ENCODE data around the gene ARID1B. TPM values are rescaled to one million over a fixed set of nuclear protein-coding genes. Genes with fewer than 3 reads are reported as not detected.
A peak's percentile ranks its signal among the peaks of the same experiment; 100 is the strongest.

The ARID1B gene
- total and polyA plus RNA-seq, 7 experiments from 2014 or later, result 17.5 to 164 (median 139) TPM

DNA sequence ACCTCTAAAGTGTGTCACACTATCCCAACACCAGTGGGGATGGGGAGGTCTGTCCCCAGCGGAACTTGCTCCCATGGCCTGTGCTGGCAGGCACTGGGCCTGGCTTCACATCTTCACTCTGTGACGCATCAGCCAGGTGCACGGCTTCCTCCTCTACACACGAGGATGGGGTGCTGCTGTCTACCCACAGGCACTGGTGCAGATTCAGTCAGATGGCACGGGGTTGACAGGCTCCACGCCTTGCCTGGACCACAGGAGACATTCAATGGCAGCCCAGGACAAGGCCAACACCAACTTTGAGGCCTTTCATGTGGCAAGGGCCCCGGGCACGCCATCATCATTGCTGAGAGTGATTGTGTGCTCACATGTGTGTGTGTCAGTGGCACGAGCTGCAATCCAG, 453.7 kb downstream of the ARID1B start:
- CTCF ChIA-PET, result interaction anchor here (1.3 kb wide), 1 partner anchor 43 kb away, joined by 4 read pairs; no protein-coding TSS in a partner anchor
- H3K4me3 ChIP-seq (ENCODE audit: low read length), result no peak overlapping the region
- intact Hi-C loops (cut with micrococcal nuclease), result no loop called here
- no peaks in the 10 kb centered on the region for H3K9me3 ChIP-seq (ENCODE audit: control insufficient read depth in 2 of 3, low read length in 3 of 3)
- peaks cover 15 to 34% of the 10 kb centered on the region in 2 donors for H3K4me1 ChIP-seq (ENCODE audit: control insufficient read depth in 2 of 2, insufficient read depth in 2 of 2, low read length in 2 of 2)
- H3K27me3 ChIP-seq (ENCODE audit: control insufficient read depth in 2 of 2, insufficient read depth in 2 of 2, low read length in 2 of 2), result no peaks in the 10 kb centered on the region
- peaks cover 0 to 4% (median 0%) of the 10 kb centered on the region in 5 donors for H3K36me3 Mint-ChIP-seq
- no peak for ATAC-seq
- POLR2A ChIA-PET, result interaction anchor here (1.9 kb wide), 1 partner anchor 43 kb away, joined by 8 read pairs; no protein-coding TSS in a partner anchor
- H3K27ac ChIP-seq (ENCODE audit: low read depth, low read length), result no peak overlapping the region
- H3K4me3 Mint-ChIP-seq, result no peak overlapping the region
- no peaks in the 10 kb centered on the region for H3K36me3 ChIP-seq (ENCODE audit: control insufficient read depth in 2 of 3, insufficient read depth in 3 of 3, low read length in 3 of 3)
- no peak for DNase-seq
- H3K9me3 Mint-ChIP-seq, result peaks cover 0 to 2% (median 0%) of the 10 kb centered on the region in 11 donors
- peaks cover 32 to 61% (median 48%) of the 10 kb centered on the region in 7 donors for H3K4me1 Mint-ChIP-seq
- H3K27me3 Mint-ChIP-seq, result peaks cover 11 to 30% (median 25%) of the 10 kb centered on the region in 5 donors
- peak overlapping the region in 2 of 9 donors; percentile 8 to 45 for H3K27ac Mint-ChIP-seq

DNA sequence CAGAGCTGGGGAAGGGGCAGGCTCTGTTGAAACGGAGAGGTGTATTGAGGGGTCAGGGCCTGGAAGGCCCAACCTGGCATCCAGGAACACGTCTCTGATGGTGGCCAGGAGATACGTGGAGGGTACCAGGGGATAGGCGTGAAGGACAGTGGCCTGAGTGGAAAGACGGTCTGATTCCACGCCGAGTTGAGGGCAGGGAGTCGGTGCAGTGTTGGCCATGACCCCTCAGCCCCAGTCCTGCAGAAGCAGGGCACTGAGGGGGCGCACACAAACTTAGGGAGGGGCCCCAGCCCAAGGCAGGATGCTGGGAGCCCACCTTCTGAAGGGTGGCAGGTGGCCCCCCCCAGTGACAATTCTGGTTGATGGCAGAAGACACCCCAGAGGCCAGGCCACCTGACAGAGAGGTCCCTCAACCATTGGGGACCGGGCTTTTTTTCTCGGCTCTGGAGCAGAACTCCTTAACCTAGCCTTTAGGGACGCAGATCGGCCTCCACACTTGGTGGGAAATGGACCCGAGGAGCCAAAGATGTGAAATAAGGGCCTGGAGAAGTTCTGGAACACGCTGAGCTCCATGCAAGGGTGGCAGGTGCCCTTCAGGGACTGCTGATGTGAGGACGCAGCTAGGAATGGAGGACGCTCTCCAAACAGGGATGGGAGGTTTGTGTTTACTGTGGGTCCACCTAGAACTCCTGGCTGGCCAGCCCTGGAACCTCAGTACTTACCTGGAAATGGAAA, 455.1 kb downstream of the ARID1B start:
- DNase-seq (no peak), ATAC-seq (no peak)
- peaks cover 0 to 4% (median 0%) of the 10 kb centered on the region in 5 donors for H3K36me3 Mint-ChIP-seq
- POLR2A ChIA-PET, result interaction anchor here (1.1 to 1.9 kb wide), 2 partner anchors 42 kb away, joined by 3 to 8 read pairs; no protein-coding TSS in a partner anchor
- CTCF ChIA-PET, result no interaction called here
- peak overlapping the region in 1 of 9 donors; percentile 43 for H3K27ac Mint-ChIP-seq
- H3K4me3 Mint-ChIP-seq, result no peak overlapping the region
- intact Hi-C loops (cut with micrococcal nuclease), result no loop called here
- Histone ChIP-seq H3K4me3 (ENCODE audit: low read length) (no peak overlapping the region), H3K4me1 (ENCODE audit: control insufficient read depth in 2 of 2, insufficient read depth in 2 of 2, low read length in 2 of 2) (peaks cover 8 to 22% of the 10 kb centered on the region in 2 donors), H3K9me3 (ENCODE audit: control insufficient read depth in 2 of 3, low read length in 3 of 3) (no peaks in the 10 kb centered on the region), H3K27ac (ENCODE audit: low read depth, low read length) (no peak overlapping the region), H3K27me3 (ENCODE audit: control insufficient read depth in 2 of 2, insufficient read depth in 2 of 2, low read length in 2 of 2) (no peaks in the 10 kb centered on the region), H3K36me3 (ENCODE audit: control insufficient read depth in 2 of 3, insufficient read depth in 3 of 3, low read length in 3 of 3) (no peaks in the 10 kb centered on the region)
- peaks cover 24 to 53% (median 42%) of the 10 kb centered on the region in 7 donors for H3K4me1 Mint-ChIP-seq
- peaks cover 11 to 35% (median 30%) of the 10 kb centered on the region in 5 donors for H3K27me3 Mint-ChIP-seq
- peaks cover 0 to 2% (median 0%) of the 10 kb centered on the region in 11 donors for H3K9me3 Mint-ChIP-seq

DNA sequence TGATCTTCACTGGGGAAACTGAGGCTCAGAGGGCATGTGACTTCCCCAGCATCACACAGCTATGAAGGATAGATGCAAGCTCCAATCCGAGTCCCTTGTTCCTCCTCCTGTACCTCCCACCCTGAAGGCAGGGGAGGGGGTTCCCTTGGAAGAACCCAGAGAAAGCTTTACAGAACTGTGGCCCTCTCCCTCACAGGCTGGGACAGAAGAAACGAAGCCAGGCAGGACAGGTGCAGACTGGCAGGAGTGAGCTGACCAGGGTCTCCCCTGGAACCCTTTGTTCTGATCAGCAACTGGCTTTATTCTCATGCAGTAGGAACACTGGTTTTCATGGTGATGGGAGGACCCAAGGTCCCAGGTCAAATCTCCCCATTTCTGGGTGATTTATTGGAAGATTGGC, 456.0 kb downstream of the ARID1B start:
- Histone ChIP-seq H3K27ac (ENCODE audit: low read depth, low read length) (no peak overlapping the region), H3K4me3 (ENCODE audit: low read length) (no peak overlapping the region), H3K36me3 (ENCODE audit: control insufficient read depth in 2 of 3, insufficient read depth in 3 of 3, low read length in 3 of 3) (no peaks in the 10 kb centered on the region), H3K9me3 (ENCODE audit: control insufficient read depth in 2 of 3, low read length in 3 of 3) (no peaks in the 10 kb centered on the region), H3K4me1 (ENCODE audit: control insufficient read depth in 2 of 2, insufficient read depth in 2 of 2, low read length in 2 of 2) (peaks cover 0 to 14% of the 10 kb centered on the region in 2 donors), H3K27me3 (ENCODE audit: control insufficient read depth in 2 of 2, insufficient read depth in 2 of 2, low read length in 2 of 2) (no peaks in the 10 kb centered on the region)
- Mint-ChIP-seq H3K4me3 (no peak overlapping the region), H3K27me3 (peaks cover 11 to 40% (median 30%) of the 10 kb centered on the region in 5 donors), H3K4me1 (peaks cover 19 to 47% (median 35%) of the 10 kb centered on the region in 7 donors), H3K27ac (peak overlapping the region in 1 of 9 donors; percentile 12), H3K36me3 (peaks cover 0 to 5% (median 0%) of the 10 kb centered on the region in 5 donors), H3K9me3 (peaks cover 0 to 2% (median 0%) of the 10 kb centered on the region in 11 donors)
- ChIA-PET POLR2A (interaction anchor here (1.1 kb wide), 1 partner anchor 42 kb away, joined by 3 read pairs; no protein-coding TSS in a partner anchor), CTCF (no interaction called here)
- ATAC-seq, result no peak
- intact Hi-C loops (cut with micrococcal nuclease), result no loop called here
- no peak for DNase-seq

DNA sequence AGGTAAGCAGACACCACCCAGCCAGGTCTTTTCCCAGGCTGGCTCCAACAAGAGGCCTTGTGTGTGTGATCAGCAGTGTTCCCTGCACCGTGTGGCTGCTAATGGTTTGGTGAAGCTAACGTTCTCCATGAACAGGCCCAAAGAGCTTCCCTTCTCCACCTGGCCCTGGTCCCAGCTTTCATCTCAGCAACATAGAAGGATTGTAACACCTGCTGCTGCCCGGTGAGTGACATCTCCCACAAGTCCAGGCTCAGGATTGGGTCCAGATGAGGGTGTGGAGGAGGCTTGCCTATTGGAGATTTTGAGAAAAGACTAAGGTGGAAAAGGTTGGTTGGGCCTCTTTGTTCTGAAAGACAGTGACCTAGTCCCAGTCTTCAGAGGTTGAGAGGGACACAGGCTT, 456.5 kb downstream of the ARID1B start:
- peaks cover 19 to 42% (median 31%) of the 10 kb centered on the region in 7 donors for H3K4me1 Mint-ChIP-seq
- H3K4me3 Mint-ChIP-seq, result peak overlapping the region in 7 of 10 donors; percentile 14 to 97 (median 49)
- POLR2A ChIA-PET, result interaction anchor here (1.1 kb wide), 1 partner anchor 41 kb away, joined by 3 read pairs; no protein-coding TSS in a partner anchor
- Histone ChIP-seq H3K27me3 (ENCODE audit: control insufficient read depth in 2 of 2, insufficient read depth in 2 of 2, low read length in 2 of 2) (no peaks in the 10 kb centered on the region), H3K9me3 (ENCODE audit: control insufficient read depth in 2 of 3, low read length in 3 of 3) (no peaks in the 10 kb centered on the region), H3K36me3 (ENCODE audit: control insufficient read depth in 2 of 3, insufficient read depth in 3 of 3, low read length in 3 of 3) (no peaks in the 10 kb centered on the region), H3K4me1 (ENCODE audit: control insufficient read depth in 2 of 2, insufficient read depth in 2 of 2, low read length in 2 of 2) (peaks cover 0 to 9% of the 10 kb centered on the region in 2 donors), H3K27ac (ENCODE audit: low read depth, low read length) (no peak overlapping the region), H3K4me3 (ENCODE audit: low read length) (no peak overlapping the region)
- H3K36me3 Mint-ChIP-seq, result peaks cover 0 to 7% (median 0%) of the 10 kb centered on the region in 5 donors
- intact Hi-C loops (cut with micrococcal nuclease), result no loop called here
- DNase-seq (no peak), ATAC-seq (no peak)
- peaks cover 0 to 5% (median 0%) of the 10 kb centered on the region in 11 donors for H3K9me3 Mint-ChIP-seq
- CTCF ChIA-PET, result no interaction called here
- peaks cover 11 to 43% (median 30%) of the 10 kb centered on the region in 5 donors for H3K27me3 Mint-ChIP-seq
- H3K27ac Mint-ChIP-seq, result peak overlapping the region in 2 of 9 donors; percentile 5 to 22

DNA sequence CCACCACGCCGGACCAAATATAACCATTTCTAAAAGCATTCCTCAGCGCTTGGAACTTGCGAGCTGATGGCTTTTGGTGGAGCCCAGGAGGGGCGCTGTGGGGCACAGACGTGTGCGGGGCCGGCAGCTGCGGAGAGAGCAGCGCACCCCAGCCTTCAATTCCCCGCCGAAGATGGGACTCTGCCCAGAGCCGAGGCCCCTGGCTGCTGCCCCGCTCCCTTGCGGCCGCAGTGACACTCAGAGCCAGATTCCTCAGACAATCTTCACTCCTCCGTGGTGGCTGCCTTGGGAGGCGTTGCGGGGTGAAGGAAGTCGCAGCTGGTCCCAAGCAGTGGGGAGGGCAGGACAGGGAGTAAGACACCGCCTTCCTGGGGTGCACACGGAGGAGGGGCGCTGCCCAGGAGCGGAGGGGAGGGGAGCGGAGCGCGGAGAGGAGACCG, 458.4 kb downstream of the ARID1B start:
- peaks cover 0 to 7% (median 0%) of the 10 kb centered on the region in 5 donors for H3K36me3 Mint-ChIP-seq
- peaks cover 11 to 56% (median 30%) of the 10 kb centered on the region in 5 donors for H3K27me3 Mint-ChIP-seq

DNA sequence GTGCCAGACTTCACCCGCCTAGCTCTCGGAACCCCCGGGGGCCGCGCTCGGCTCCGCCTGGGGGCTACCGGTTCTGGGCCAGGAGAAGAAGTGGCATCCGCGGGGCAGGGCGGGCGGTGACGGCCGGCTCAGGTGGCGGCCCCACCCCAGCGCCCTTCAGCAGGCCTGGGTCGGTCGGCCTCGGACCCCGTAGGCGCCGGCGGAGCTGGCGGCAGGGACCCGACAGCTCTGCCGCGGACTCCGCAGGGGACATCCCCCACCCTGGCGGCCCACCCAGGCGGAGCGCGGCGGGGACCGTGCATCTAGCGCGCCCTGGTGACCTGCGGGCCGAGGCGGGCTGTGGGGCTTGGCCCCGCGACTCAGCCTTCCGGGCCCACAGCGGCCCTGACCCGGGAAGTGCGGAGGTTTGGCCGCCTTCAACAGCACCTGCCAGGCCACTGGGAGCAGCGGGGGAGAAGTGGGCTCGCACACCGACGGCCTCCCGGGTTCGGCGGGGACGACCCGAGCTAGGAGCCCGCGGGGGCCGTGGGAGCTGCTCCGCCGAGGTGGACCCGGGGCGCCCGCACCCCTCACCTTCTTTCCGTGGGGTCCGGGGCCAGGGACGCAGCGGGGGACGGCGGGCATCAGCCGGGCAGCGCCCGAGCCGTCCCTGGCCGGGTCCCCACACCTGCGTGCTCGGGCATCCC, 459.0 kb downstream of the ARID1B start:
- Mint-ChIP-seq H3K9me3 (peaks cover 0 to 5% (median 0%) of the 10 kb centered on the region in 11 donors), H3K36me3 (peaks cover 0 to 7% (median 0%) of the 10 kb centered on the region in 5 donors), H3K4me3 (peak overlapping the region in 9 of 10 donors; percentile 91 to 97 (median 93)), H3K27ac (peak overlapping the region in 2 of 9 donors; percentile 65 to 81), H3K4me1 (peaks cover 19 to 35% (median 25%) of the 10 kb centered on the region in 7 donors), H3K27me3 (peaks cover 7 to 56% (median 30%) of the 10 kb centered on the region in 5 donors)
- peak overlapping the region; percentile 67 for H3K4me3 ChIP-seq (ENCODE audit: low read length)
- ATAC-seq (peak; percentile 38), DNase-seq (peak in 2 of 9 donors; percentile 16 to 35)
- H3K4me1 ChIP-seq (ENCODE audit: control insufficient read depth in 2 of 2, insufficient read depth in 2 of 2, low read length in 2 of 2), result peaks cover 0 to 8% of the 10 kb centered on the region in 2 donors
- no peak overlapping the region for H3K27ac ChIP-seq (ENCODE audit: low read depth, low read length)
- ChIA-PET POLR2A (interaction anchor here (0.5 to 2.1 kb wide), 8 partner anchors 9 to 1764 kb away, joined by 3 to 18 read pairs (median 3); partner anchors contain the start of gene RSPH3), CTCF (interaction anchor here (0.6 to 2.3 kb wide), 4 partner anchors 10 to 656 kb away, joined by 3 to 10 read pairs (median 5); no protein-coding TSS in a partner anchor)
- no peaks in the 10 kb centered on the region for H3K27me3 ChIP-seq (ENCODE audit: control insufficient read depth in 2 of 2, insufficient read depth in 2 of 2, low read length in 2 of 2)
- no peaks in the 10 kb centered on the region for H3K36me3 ChIP-seq (ENCODE audit: control insufficient read depth in 2 of 3, insufficient read depth in 3 of 3, low read length in 3 of 3)
- no peaks in the 10 kb centered on the region for H3K9me3 ChIP-seq (ENCODE audit: control insufficient read depth in 2 of 3, low read length in 3 of 3)
- intact Hi-C loops (cut with micrococcal nuclease), result no loop called here

More for the DNA sequence above, 458.4 kb downstream of the ARID1B start:
- peaks cover 0 to 8% of the 10 kb centered on the region in 2 donors for H3K4me1 ChIP-seq (ENCODE audit: control insufficient read depth in 2 of 2, insufficient read depth in 2 of 2, low read length in 2 of 2)
- peak overlapping the region; percentile 67 for H3K4me3 ChIP-seq (ENCODE audit: low read length)
- no peaks in the 10 kb centered on the region for H3K27me3 ChIP-seq (ENCODE audit: control insufficient read depth in 2 of 2, insufficient read depth in 2 of 2, low read length in 2 of 2)
- no peak overlapping the region for H3K27ac ChIP-seq (ENCODE audit: low read depth, low read length)
- intact Hi-C loops (cut with micrococcal nuclease), result loop anchor here (1.0 kb wide), 2 partner anchors 14 to 39 kb away; no protein-coding TSS in a partner anchor
- ChIA-PET CTCF (interaction anchor here (0.5 to 2.3 kb wide), 6 partner anchors 9 to 657 kb away, joined by 3 to 10 read pairs (median 4); no protein-coding TSS in a partner anchor), POLR2A (interaction anchor here (0.6 to 2.1 kb wide), 8 partner anchors 9 to 1764 kb away, joined by 3 to 18 read pairs (median 3); partner anchors contain the start of gene RSPH3)
- ATAC-seq (peak; percentile 89), DNase-seq (peak; percentile 38 to 61 (median 57))
- peak overlapping the region in 8 of 9 donors; percentile 40 to 82 (median 70) for H3K27ac Mint-ChIP-seq
- no peaks in the 10 kb centered on the region for H3K36me3 ChIP-seq (ENCODE audit: control insufficient read depth in 2 of 3, insufficient read depth in 3 of 3, low read length in 3 of 3)
- no peaks in the 10 kb centered on the region for H3K9me3 ChIP-seq (ENCODE audit: control insufficient read depth in 2 of 3, low read length in 3 of 3)
- H3K4me1 Mint-ChIP-seq, result peaks cover 19 to 35% (median 24%) of the 10 kb centered on the region in 7 donors
- H3K9me3 Mint-ChIP-seq, result peaks cover 0 to 5% (median 0%) of the 10 kb centered on the region in 11 donors
- H3K4me3 Mint-ChIP-seq, result peak overlapping the region; percentile 91 to 97 (median 93)

Measured in naive thymus-derived CD4-positive, alpha-beta T cell (primary cell).